Measurements from ENCODE around the gene MMP1. TPM values are rescaled to one million over a fixed set of nuclear protein-coding genes. Genes with fewer than 3 reads are reported as not detected.

The MMP1 gene
- total RNA-seq, 1 experiment from 2014 or later: not detected

- Histone ChIP-seq H3K4me2 (ENCODE audit: insufficient read depth, insufficient read length, low read length) (no peak overlapping the region), H3K9me3 (ENCODE audit: control insufficient read depth, low read depth, low read length) (no peaks in the 10 kb centered on the region), H3K18ac (ENCODE audit: insufficient read length, low read depth, low read length) (no peak overlapping the region), H3K4ac (ENCODE audit: low read depth, low read length) (no peak overlapping the region), H4K20me1 (ENCODE audit: control insufficient read depth, insufficient read depth, insufficient read length) (no peaks in the 10 kb centered on the region), H3K23ac (ENCODE audit: insufficient read length, low read depth, low read length) (no peak overlapping the region), H3K79me1 (ENCODE audit: insufficient read depth, low read depth, low read length, poor library complexity, severe bottlenecking) (no peaks in the 10 kb centered on the region), H4K5ac (ENCODE audit: insufficient read length, low read depth, low read length) (no peak overlapping the region), H3K14ac (ENCODE audit: insufficient read depth, low read length) (no peak overlapping the region), H2AFZ (ENCODE audit: low read length) (no peak overlapping the region), H3K4me1 (ENCODE audit: insufficient read depth, low read length) (peaks cover 2% of the 10 kb centered on the region; the same call in 1 of the 2 replicates), H4K8ac (replicated peaks; ENCODE audit: insufficient read length, low read depth, low read length) (no peak overlapping the region), H3K9ac (ENCODE audit: extremely low read depth, insufficient read length, low read length) (no peak overlapping the region), H2BK5ac (ENCODE audit: insufficient read length, low read length) (no peak overlapping the region), H2BK12ac (ENCODE audit: insufficient read length, low read depth, low read length) (no peak overlapping the region), H3K79me2 (ENCODE audit: insufficient read depth, low read length) (no peaks in the 10 kb centered on the region), H2AK5ac (ENCODE audit: insufficient read length, low read length) (no peak overlapping the region), H3K27ac (ENCODE audit: insufficient read length, low read depth, low read length) (no peak overlapping the region), H3K56ac (ENCODE audit: insufficient read length, low read depth, low read length) (no peak overlapping the region), H3K23me2 (ENCODE audit: insufficient read length, low read depth, low read length, poor library complexity, severe bottlenecking) (no peaks in the 10 kb centered on the region), H2BK15ac (ENCODE audit: low read depth, low read length) (no peak overlapping the region), H4K91ac (ENCODE audit: insufficient read length, low read depth, low read length) (no peak overlapping the region), H3T11ph (ENCODE audit: low read length) (no peak overlapping the region), H2BK20ac (ENCODE audit: low read depth, low read length, poor library complexity, severe bottlenecking) (no peak overlapping the region), H3K27me3 (ENCODE audit: insufficient read depth, low read length) (no peaks in the 10 kb centered on the region), H2BK120ac (ENCODE audit: low read depth, low read length, poor library complexity, severe bottlenecking) (no peak overlapping the region)
- TF ChIP-seq CTCF (conservative IDR thresholded peaks at IDR 0.05): no peak
- Mint-ChIP-seq H3K27me3 (ENCODE audit: low read depth) (no peaks in the 10 kb centered on the region), H3K9me3 (no peaks in the 10 kb centered on the region), H3K4me1 (peaks cover 14 to 24% of the 10 kb centered on the region in 2 experiments), H3K4me3 (no peak overlapping the region), H3K36me3 (ENCODE audit: insufficient read depth in 1 of 3, low read depth in 3 of 3) (no peaks in the 10 kb centered on the region; a peak in 1 of 7 replicates), H3K27ac (no peak overlapping the region)
- no peak for DNase-seq
These were observed 14.9 kb downstream of the MMP1 start for GRCh38 chr11:102783016-102783415.
